ENCODE results near the gene WFS1.

DNA sequence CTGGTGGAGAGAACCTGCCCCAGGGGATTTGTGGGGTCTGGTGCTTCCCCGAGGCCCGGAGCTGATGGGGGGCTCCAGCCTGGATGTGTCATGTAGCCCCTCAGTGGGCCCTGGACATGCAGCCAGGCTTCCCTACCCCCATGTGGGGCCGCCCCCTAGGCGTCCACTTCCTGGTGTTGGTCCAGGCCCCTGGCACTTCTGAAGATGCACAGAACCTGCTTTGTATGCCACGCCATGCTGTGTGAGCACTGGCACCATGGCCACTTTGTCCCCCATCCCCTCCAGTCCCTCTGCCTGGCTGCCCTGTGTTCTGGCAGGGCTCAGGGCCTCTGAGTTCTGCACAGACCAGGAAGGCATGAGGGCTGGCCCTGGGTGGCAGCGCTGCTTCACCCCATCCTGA is 29.2 kb downstream of the WFS1 start:
- TF ChIP-seq GATA2 (IDR thresholded peaks at IDR 0.05; ENCODE audit: low read depth, low read length) (no peak), GATA3 (IDR thresholded peaks at IDR 0.05; ENCODE audit: low read depth, low read length) (no peak)
